ENCODE results near the gene C16orf78.
"Not testable (repeated sequence)": the region's sequence is repeated elsewhere in the genome, so short reads cannot be mapped to it uniquely, and the experiment has no call there.

Gene C16orf78

GRCh38 chr16:49356728-49357488 is 16.7 kb upstream of the C16orf78 start:
- H3K27ac Mint-ChIP-seq: no peak overlapping the region
- no peaks in the 10 kb centered on the region for H3K27me3 Mint-ChIP-seq (ENCODE audit: low read depth)
- no peaks in the 10 kb centered on the region for H3K4me1 Mint-ChIP-seq (ENCODE audit: low read depth)
- no peaks in the 10 kb centered on the region for H3K36me3 Mint-ChIP-seq (ENCODE audit: low read depth)
- no peaks in the 10 kb centered on the region for H3K9me3 Mint-ChIP-seq
- H3K4me3 Mint-ChIP-seq: no peak overlapping the region

- Mint-ChIP-seq H3K9me3 (no peaks in the 10 kb centered on the region), H3K4me1 (ENCODE audit: low read depth) (no peaks in the 10 kb centered on the region), H3K27ac (no peak overlapping the region), H3K4me3 (no peak overlapping the region), H3K36me3 (ENCODE audit: low read depth) (no peaks in the 10 kb centered on the region), H3K27me3 (ENCODE audit: low read depth) (no peaks in the 10 kb centered on the region)
Measured at GRCh38 chr16:49359591-49359990, 14.0 kb upstream of the C16orf78 start.

- H3K27me3 Mint-ChIP-seq (ENCODE audit: low read depth); H3K9me3 Mint-ChIP-seq; H3K4me3 Mint-ChIP-seq; H3K4me1 Mint-ChIP-seq (ENCODE audit: low read depth); H3K27ac Mint-ChIP-seq; H3K36me3 Mint-ChIP-seq (ENCODE audit: low read depth): not testable (repeated sequence)
Measured at GRCh38 chr16:49361731-49362130, 11.9 kb upstream of the C16orf78 start.

GRCh38 chr16:49362230-49362629 is 11.4 kb upstream of the C16orf78 start:
- Mint-ChIP-seq H3K36me3 (ENCODE audit: low read depth) (no peaks in the 10 kb centered on the region), H3K27ac (no peak overlapping the region), H3K27me3 (ENCODE audit: low read depth) (no peaks in the 10 kb centered on the region), H3K4me3 (no peak overlapping the region), H3K9me3 (no peaks in the 10 kb centered on the region), H3K4me1 (ENCODE audit: low read depth) (no peaks in the 10 kb centered on the region)

- Mint-ChIP-seq H3K4me3 (no peak overlapping the region), H3K27ac (no peak overlapping the region), H3K4me1 (ENCODE audit: low read depth) (no peaks in the 10 kb centered on the region), H3K36me3 (ENCODE audit: low read depth) (no peaks in the 10 kb centered on the region), H3K9me3 (no peaks in the 10 kb centered on the region), H3K27me3 (ENCODE audit: low read depth) (no peaks in the 10 kb centered on the region)
Measured at GRCh38 chr16:49365711-49366509, 7.7 kb upstream of the C16orf78 start.

GRCh38 chr16:49366669-49367068 is 6.9 kb upstream of the C16orf78 start:
- Mint-ChIP-seq H3K36me3 (ENCODE audit: low read depth) (no peaks in the 10 kb centered on the region), H3K27ac (no peak overlapping the region), H3K4me3 (no peak overlapping the region), H3K4me1 (ENCODE audit: low read depth) (no peaks in the 10 kb centered on the region), H3K27me3 (ENCODE audit: low read depth) (no peaks in the 10 kb centered on the region), H3K9me3 (no peaks in the 10 kb centered on the region)

GRCh38 chr16:49369651-49370611 is 3.7 kb upstream of the C16orf78 start:
- Mint-ChIP-seq H3K27ac (no peak overlapping the region), H3K9me3 (no peaks in the 10 kb centered on the region), H3K4me3 (no peak overlapping the region), H3K4me1 (ENCODE audit: low read depth) (no peaks in the 10 kb centered on the region), H3K27me3 (ENCODE audit: low read depth) (no peaks in the 10 kb centered on the region), H3K36me3 (ENCODE audit: low read depth) (no peaks in the 10 kb centered on the region)

GRCh38 chr16:49376206-49376605 is 2.6 kb downstream of the C16orf78 start:
- no peaks in the 10 kb centered on the region for H3K27me3 Mint-ChIP-seq (ENCODE audit: low read depth)
- H3K27ac Mint-ChIP-seq: no peak overlapping the region
- no peaks in the 10 kb centered on the region for H3K36me3 Mint-ChIP-seq (ENCODE audit: low read depth)
- no peaks in the 10 kb centered on the region for H3K9me3 Mint-ChIP-seq
- H3K4me3 Mint-ChIP-seq: no peak overlapping the region
- no peaks in the 10 kb centered on the region for H3K4me1 Mint-ChIP-seq (ENCODE audit: low read depth)

- no peaks in the 10 kb centered on the region for H3K27me3 Mint-ChIP-seq (ENCODE audit: low read depth)
- H3K9me3 Mint-ChIP-seq: no peaks in the 10 kb centered on the region
- H3K4me3 Mint-ChIP-seq: no peak overlapping the region
- no peaks in the 10 kb centered on the region for H3K36me3 Mint-ChIP-seq (ENCODE audit: low read depth)
- H3K27ac Mint-ChIP-seq: no peak overlapping the region
- no peaks in the 10 kb centered on the region for H3K4me1 Mint-ChIP-seq (ENCODE audit: low read depth)
Measured at GRCh38 chr16:49377196-49377755, 3.7 kb downstream of the C16orf78 start.

- Mint-ChIP-seq H3K9me3 (peaks cover 4% of the 10 kb centered on the region), H3K4me3 (no peak overlapping the region), H3K36me3 (ENCODE audit: low read depth) (no peaks in the 10 kb centered on the region), H3K27ac (no peak overlapping the region), H3K4me1 (ENCODE audit: low read depth) (no peaks in the 10 kb centered on the region), H3K27me3 (ENCODE audit: low read depth) (no peaks in the 10 kb centered on the region)
Measured at GRCh38 chr16:49378238-49378637, 4.6 kb downstream of the C16orf78 start.

- Mint-ChIP-seq H3K27ac (no peak overlapping the region), H3K4me1 (ENCODE audit: low read depth) (no peaks in the 10 kb centered on the region)
Measured at GRCh38 chr16:49378816-49379215, 5.2 kb downstream of the C16orf78 start.

GRCh38 chr16:49382916-49383315 is 9.3 kb downstream of the C16orf78 start:
- H3K27ac Mint-ChIP-seq: no peak overlapping the region

More at GRCh38 chr16:49378816-49379215, 5.2 kb downstream of the C16orf78 start:
- Mint-ChIP-seq H3K9me3 (peaks cover 4% of the 10 kb centered on the region), H3K27me3 (ENCODE audit: low read depth) (no peaks in the 10 kb centered on the region), H3K36me3 (ENCODE audit: low read depth) (no peaks in the 10 kb centered on the region), H3K4me3 (no peak overlapping the region)

GRCh38 chr16:49395021-49395420 is 21.4 kb downstream of the C16orf78 start:
- Mint-ChIP-seq H3K4me1 (ENCODE audit: low read depth) (no peaks in the 10 kb centered on the region), H3K4me3 (no peak overlapping the region), H3K27ac (no peak overlapping the region), H3K27me3 (ENCODE audit: low read depth) (peaks cover 4% of the 10 kb centered on the region), H3K9me3 (no peaks in the 10 kb centered on the region), H3K36me3 (ENCODE audit: low read depth) (no peaks in the 10 kb centered on the region)

More at GRCh38 chr16:49382916-49383315, 9.3 kb downstream of the C16orf78 start:
- Mint-ChIP-seq H3K36me3 (ENCODE audit: low read depth) (no peaks in the 10 kb centered on the region), H3K4me1 (ENCODE audit: low read depth) (no peaks in the 10 kb centered on the region), H3K4me3 (no peak overlapping the region), H3K9me3 (peaks cover 4% of the 10 kb centered on the region), H3K27me3 (ENCODE audit: low read depth) (no peaks in the 10 kb centered on the region)

- no peaks in the 10 kb centered on the region for H3K36me3 Mint-ChIP-seq (ENCODE audit: low read depth)
- H3K4me1 Mint-ChIP-seq (ENCODE audit: low read depth): no peaks in the 10 kb centered on the region
- no peaks in the 10 kb centered on the region for H3K9me3 Mint-ChIP-seq
- no peak overlapping the region for H3K27ac Mint-ChIP-seq
- H3K27me3 Mint-ChIP-seq (ENCODE audit: low read depth): peaks cover 4% of the 10 kb centered on the region
- no peak overlapping the region for H3K4me3 Mint-ChIP-seq
Measured at GRCh38 chr16:49396206-49396720, 22.7 kb downstream of the C16orf78 start.
